Loucy (cell line): Measurements from ENCODE around the gene TNFRSF19.

Experiments
- EZH2phosphoT487 ChIP-seq: fragments of 200-600 bp; IDR thresholded peaks from 2 replicates; pipeline ENCODE4 v1.6.1; 2018; ENCODE audit warnings: antibody characterized with exemption, mild to moderate bottlenecking, moderate library complexity, borderline replicate concordance
- TF ChIP-seq, protein P1 (sequence below): fragments of 200-600 bp; sonication (generic); conservative IDR thresholded peaks from 2 replicates; pipeline ENCODE4 v1.5.1; 2014; ENCODE audit warnings: mild to moderate bottlenecking, antibody characterized with exemption, low read length

GRCh38 chr13:23586336-23586735, 16.1 kb downstream of the TNFRSF19 start:
- TF ChIP-seq, protein P1, sequence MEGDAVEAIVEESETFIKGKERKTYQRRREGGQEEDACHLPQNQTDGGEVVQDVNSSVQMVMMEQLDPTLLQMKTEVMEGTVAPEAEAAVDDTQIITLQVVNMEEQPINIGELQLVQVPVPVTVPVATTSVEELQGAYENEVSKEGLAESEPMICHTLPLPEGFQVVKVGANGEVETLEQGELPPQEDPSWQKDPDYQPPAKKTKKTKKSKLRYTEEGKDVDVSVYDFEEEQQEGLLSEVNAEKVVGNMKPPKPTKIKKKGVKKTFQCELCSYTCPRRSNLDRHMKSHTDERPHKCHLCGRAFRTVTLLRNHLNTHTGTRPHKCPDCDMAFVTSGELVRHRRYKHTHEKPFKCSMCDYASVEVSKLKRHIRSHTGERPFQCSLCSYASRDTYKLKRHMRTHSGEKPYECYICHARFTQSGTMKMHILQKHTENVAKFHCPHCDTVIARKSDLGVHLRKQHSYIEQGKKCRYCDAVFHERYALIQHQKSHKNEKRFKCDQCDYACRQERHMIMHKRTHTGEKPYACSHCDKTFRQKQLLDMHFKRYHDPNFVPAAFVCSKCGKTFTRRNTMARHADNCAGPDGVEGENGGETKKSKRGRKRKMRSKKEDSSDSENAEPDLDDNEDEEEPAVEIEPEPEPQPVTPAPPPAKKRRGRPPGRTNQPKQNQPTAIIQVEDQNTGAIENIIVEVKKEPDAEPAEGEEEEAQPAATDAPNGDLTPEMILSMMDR: no peak
- no peak for TF ChIP-seq EZH2phosphoT487
